DMS53 treated with DMSO at 0.1 percent for 48 hours (cell line): ENCODE measurements around the gene LANCL3.
"Not testable (repeated sequence)": the region's sequence is repeated elsewhere in the genome, so short reads cannot be mapped to it uniquely, and the experiment has no call there.

Experiments
- DNase-seq: peaks from one replicate; lab custom pipeline; 2025; ENCODE audit not compliant: unreplicated experiment; lab: John Stamatoyannopoulos, UW

Gene LANCL3

GRCh38 chrX:37609727-37610126 is 38.3 kb downstream of the LANCL3 start:
- no peak for DNase-seq

- DNase-seq = no peak
Measured at GRCh38 chrX:37613933-37614332, 42.5 kb downstream of the LANCL3 start.

- DNase-seq = no peak
Measured at GRCh38 chrX:37627602-37628001, 56.1 kb downstream of the LANCL3 start.

- no peak for DNase-seq
Measured at GRCh38 chrX:37638047-37638446, 66.6 kb downstream of the LANCL3 start.

- DNase-seq = no peak
Measured at GRCh38 chrX:37640142-37640541, 68.7 kb downstream of the LANCL3 start.

- no peak for DNase-seq
Measured at GRCh38 chrX:37641859-37642258, 70.4 kb downstream of the LANCL3 start.

- no peak for DNase-seq
Measured at GRCh38 chrX:37644381-37645305, 73.2 kb downstream of the LANCL3 start.

GRCh38 chrX:37646254-37646653 is 74.8 kb downstream of the LANCL3 start:
- no peak for DNase-seq

GRCh38 chrX:37650879-37651278 is 79.4 kb downstream of the LANCL3 start:
- not testable (repeated sequence) for DNase-seq

- no peak for DNase-seq
Measured at GRCh38 chrX:37651921-37652452, 80.5 kb downstream of the LANCL3 start.

- no peak for DNase-seq
Measured at GRCh38 chrX:37652589-37653231, 81.2 kb downstream of the LANCL3 start.

GRCh38 chrX:37653397-37654085 is 82.1 kb downstream of the LANCL3 start:
- no peak for DNase-seq

- DNase-seq = no peak
Measured at GRCh38 chrX:37658343-37659030, 87.0 kb downstream of the LANCL3 start.

- DNase-seq = no peak
Measured at GRCh38 chrX:37659047-37659446, 87.6 kb downstream of the LANCL3 start.

GRCh38 chrX:37662181-37662580 is 90.7 kb downstream of the LANCL3 start:
- no peak for DNase-seq

GRCh38 chrX:37666516-37666915 is 95.1 kb downstream of the LANCL3 start:
- DNase-seq = no peak

- DNase-seq = no peak
Measured at GRCh38 chrX:37667141-37667540, 95.7 kb downstream of the LANCL3 start.

GRCh38 chrX:37672563-37672962 is 101.1 kb downstream of the LANCL3 start:
- no peak for DNase-seq

- no peak for DNase-seq
Measured at GRCh38 chrX:37676811-37677210, 105.3 kb downstream of the LANCL3 start.

- DNase-seq = no peak
Measured at GRCh38 chrX:37677243-37677642, 105.8 kb downstream of the LANCL3 start.

- DNase-seq = no peak
Measured at GRCh38 chrX:37677765-37678164, 106.3 kb downstream of the LANCL3 start.
